IPS-18c (cell line): Measurements from ENCODE around the gene RNF11.

Experiments
- H3K4me3 ChIP-seq: 2 replicates; pipeline ENCODE4 v1.7.0; 2013; ENCODE audit warnings: low read depth, mild to moderate bottlenecking, low read length, moderate library complexity; ENCODE audit not compliant: insufficient read depth
- H3K9me3 ChIP-seq: one replicate; pipeline ENCODE4 v1.6.1; 2013; ENCODE audit warnings: mild to moderate bottlenecking, low read length, moderate library complexity; ENCODE audit not compliant: control insufficient read depth, insufficient read depth

Gene RNF11

DNA sequence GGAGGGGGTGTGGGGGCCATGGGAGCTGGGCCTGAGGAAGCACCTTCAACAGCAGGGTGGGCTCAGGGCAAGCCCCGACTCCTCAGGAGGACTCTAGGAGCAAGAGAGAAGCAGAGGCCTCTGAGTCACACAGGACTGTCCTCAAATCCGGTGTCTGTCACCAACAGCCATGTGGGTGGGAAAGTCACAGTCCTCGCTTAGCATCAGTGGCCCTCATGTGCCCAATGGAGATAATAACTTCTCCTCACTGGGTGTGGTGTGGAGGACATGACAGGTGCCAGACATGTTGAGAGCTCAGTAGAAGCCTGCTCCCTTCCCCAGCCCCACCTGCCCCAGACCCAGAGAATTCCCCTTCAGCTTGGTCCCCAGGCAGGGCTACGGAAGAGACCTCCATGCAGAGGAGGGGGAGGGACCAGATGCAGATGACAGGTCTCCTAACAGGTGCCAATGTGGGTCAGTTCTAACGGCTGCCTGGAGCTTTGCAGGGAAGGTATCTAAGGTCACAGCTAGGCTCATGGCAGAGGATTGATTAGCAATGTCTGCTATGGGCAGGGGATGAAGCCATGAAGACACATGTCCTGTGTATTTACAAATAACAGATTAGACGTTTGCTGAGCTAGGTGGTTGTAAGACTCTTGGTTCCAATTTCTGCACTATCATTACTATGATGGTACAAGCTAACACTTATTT, 64.1 kb downstream of the RNF11 start:
- no peak overlapping the region for H3K4me3 ChIP-seq
- H3K9me3 ChIP-seq, result peaks cover 2% of the 10 kb centered on the region

DNA sequence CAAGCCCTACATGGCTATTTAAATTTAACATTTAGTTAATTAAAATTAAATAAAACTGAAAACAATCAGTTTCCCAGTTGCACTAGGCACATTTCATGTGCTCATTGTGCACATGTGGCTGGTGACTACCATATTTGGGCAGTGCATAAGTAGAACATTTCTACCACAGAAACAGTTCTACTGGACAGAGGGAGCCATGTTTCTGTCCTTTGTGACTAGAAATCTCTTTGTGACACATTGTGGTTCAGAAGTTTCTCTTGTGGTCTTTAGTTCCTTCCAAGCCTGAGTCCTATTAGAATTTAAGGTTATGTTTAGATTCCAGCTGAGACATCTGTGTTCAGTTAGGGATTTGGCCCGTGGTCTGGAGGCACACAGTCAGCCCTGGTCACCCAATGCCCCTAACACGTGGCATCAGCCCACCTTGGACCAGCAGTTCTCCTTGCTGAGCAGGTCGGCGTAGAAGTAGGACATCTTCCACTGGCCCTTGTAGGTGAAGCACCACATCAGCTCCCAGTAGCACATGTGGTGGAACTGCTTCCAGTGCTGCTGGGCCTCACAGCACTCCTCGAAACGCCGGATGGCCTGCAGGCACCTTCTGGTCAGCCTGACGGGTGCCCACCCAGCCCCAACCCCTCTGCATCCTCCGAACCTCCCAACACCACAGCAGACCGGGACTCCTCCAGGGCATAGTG, 65.2 kb downstream of the RNF11 start:
- no peak overlapping the region for H3K4me3 ChIP-seq
- H3K9me3 ChIP-seq, result peaks cover 2% of the 10 kb centered on the region

DNA sequence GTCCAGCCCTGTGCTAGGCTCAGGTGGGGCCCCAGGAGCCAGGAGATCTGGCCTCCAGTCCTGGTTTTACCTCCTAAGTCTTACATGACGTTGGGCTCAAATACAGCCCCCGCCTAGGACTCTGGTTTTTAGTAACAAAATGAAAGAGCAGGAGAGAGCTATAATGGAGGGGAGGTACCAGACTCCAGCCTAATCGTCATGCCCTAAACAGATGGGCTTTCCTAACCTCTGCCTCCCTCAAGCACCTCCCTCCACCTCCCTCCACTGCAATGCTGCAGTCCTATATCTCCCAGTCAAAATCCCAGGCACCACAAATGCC, 65.7 kb downstream of the RNF11 start:
- H3K9me3 ChIP-seq, result peaks cover 2% of the 10 kb centered on the region
- no peak overlapping the region for H3K4me3 ChIP-seq

DNA sequence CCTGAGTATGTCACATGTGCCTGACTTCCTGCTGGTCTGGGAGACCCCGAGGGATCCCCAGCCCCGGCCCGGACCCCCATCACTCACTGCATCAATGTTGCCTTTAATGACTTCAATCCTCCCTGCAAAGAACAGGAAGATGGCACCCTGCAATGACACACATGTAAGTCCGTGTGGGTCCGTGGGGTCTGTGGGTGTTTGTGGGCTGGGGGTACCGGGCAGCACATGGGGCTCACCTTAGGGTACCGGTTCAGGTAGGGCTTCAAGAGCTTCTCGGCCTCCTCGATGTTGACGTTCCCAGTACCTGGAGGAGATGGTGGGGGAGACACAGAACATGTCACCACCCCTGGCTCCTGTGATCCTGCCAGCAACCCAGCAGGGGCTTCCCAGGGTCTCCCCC, 66.2 kb downstream of the RNF11 start:
- no peak overlapping the region for H3K4me3 ChIP-seq

DNA sequence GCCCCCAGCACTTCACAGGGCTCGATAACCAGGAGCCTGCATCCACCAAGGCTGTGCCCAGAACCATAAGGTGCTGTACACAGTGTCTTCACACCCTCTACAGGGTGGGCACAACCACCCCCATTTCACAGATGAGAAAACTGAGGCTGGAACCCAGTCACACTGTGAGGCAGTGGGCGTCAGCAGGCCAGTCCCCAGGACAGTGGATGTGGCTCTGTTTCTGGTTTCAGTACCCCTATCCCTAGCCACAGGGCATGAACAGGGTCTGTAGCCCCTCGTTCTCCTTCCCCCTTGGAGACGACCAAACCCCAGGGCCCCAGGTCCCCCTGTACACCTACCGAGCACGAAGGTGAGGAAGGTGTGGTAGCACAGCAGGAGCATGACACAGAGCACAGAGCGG, 66.7 kb downstream of the RNF11 start:
- Histone ChIP-seq H3K9me3 (peaks cover 2% of the 10 kb centered on the region), H3K4me3 (no peak overlapping the region)

More for the DNA sequence above, 66.2 kb downstream of the RNF11 start:
- peaks cover 2% of the 10 kb centered on the region for H3K9me3 ChIP-seq

DNA sequence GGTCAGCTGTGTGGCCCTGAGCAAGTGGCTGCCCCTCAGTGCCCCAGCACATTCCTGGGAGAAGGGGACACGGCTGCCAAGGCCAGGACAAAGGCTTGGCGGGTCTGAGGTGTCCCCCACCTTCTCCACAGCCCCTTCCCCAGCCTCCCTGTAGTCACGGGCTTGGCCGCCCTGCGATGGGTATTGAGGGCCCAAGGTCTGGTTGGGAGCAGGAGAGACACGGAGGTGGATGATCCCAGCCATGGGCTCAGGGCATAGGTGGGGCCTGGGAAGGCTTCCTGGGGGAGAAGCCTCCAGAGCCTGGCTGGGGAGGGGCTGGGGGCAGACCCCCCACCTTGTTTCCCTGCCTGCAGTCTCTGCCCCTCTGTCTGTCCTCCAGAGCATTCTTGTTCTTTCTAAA, 67.2 kb downstream of the RNF11 start:
- Histone ChIP-seq H3K4me3 (no peak overlapping the region), H3K9me3 (peaks cover 2% of the 10 kb centered on the region)

DNA sequence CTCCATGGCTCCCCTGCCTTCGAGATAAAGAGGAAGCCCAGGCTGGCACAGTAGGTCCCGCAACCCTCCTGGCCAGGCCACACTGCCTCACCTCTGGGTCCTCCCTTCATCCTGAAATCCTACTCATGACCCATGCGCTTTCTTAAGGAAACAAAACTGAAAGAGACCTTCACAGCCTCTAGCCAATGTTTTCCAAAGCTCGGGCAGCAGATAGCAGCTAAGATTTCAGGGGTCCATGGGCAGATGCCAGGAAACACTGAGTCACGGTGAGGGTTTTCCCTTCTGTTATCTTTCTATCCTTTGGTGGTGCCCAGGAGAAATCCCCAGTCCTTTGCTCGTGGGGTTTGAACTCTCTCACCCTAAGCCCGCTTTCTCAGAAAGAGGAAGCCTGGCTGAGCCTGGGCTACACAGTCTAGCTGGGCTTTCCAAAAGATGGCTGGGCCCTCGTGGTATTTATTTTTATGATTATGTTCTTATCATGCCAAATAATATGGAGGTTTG, 67.7 kb downstream of the RNF11 start:
- Histone ChIP-seq H3K4me3 (no peak overlapping the region), H3K9me3 (peaks cover 2% of the 10 kb centered on the region)

DNA sequence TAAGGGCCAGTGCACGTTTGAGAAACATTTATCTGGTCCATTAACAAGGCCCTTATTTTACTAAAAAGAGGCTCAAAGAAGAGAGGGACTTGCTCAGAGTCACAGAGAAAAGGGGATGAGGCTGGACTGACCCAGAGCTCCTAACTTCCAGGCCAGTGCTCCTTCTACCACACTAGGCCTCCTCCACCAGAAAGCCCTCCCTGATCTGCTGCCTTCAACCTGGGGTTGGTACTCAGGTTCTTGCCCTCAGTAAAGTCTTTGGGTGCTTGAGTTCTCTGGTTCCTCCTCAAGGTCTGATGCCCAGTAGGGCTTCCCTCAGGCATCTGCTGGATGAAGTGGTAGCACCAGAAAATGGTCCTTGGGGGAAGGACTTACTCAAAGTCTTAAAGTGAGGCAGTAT, 68.3 kb downstream of the RNF11 start:
- H3K4me3 ChIP-seq, result no peak overlapping the region
- H3K9me3 ChIP-seq, result peaks cover 2% of the 10 kb centered on the region

DNA sequence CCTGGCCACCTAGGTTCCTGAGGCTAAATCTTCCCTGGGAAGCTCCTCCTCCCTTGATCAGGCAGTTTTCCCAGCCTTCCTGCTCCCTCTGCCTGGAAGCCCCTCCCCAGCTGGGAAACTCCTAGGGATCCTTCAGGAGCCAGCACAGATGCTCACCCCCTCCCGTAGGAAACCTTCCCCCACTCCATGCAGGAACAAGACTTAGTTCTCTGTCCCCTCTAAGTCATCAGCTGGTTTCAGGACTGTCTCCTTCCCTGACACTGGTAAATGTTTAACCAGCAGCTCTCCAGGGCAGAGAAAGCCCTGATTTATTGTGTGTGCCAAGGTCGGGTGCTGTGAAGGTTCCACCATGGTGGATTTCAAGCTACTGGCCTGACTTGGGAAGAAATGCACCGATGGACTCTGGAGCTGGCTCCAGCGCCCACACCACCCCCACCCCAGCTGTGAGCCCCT, 69.3 kb downstream of the RNF11 start:
- H3K9me3 ChIP-seq, result no peaks in the 10 kb centered on the region

DNA sequence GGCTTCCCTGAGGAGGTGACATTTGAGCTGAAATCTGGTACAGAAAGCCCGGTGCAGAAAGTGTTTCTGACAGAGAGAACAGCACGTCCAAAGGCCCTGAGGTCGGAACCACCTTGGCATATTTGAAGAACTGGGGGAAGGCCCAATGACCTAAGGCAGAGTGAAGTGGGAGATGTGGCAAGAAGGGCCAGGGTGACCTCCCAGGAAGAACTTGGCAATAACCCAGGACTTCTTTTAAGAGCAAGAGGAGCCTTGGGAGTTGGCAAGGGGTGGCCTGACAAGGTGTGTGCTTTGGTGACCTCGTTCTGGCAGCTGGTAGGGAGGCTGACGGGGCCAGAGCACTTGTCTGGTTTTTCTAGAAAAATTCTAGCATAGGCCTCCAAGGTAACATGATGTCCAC, 70.9 kb downstream of the RNF11 start:
- Histone ChIP-seq H3K4me3 (no peak overlapping the region), H3K9me3 (no peaks in the 10 kb centered on the region)

More for the DNA sequence above, 69.3 kb downstream of the RNF11 start:
- no peak overlapping the region for H3K4me3 ChIP-seq

DNA sequence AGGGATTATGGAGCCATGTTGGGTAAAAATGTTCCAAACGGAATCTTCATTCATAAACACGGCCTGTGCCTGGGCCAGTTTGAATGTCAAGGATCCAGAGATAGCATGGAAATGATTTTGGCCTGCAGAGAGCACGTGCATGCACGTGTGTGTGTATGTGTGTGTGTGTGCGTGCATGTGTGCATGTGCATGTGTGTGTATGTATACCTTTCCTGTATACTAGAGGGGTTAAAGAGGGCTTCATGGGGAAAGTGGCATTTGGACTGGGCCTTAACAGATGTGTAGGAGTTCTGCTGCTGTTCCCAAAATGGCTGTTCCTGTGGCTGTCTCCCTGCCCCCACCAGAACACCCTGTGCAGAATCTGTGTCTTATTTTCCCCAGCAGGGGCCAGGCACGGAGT, 72.6 kb downstream of the RNF11 start:
- no peaks in the 10 kb centered on the region for H3K9me3 ChIP-seq

DNA sequence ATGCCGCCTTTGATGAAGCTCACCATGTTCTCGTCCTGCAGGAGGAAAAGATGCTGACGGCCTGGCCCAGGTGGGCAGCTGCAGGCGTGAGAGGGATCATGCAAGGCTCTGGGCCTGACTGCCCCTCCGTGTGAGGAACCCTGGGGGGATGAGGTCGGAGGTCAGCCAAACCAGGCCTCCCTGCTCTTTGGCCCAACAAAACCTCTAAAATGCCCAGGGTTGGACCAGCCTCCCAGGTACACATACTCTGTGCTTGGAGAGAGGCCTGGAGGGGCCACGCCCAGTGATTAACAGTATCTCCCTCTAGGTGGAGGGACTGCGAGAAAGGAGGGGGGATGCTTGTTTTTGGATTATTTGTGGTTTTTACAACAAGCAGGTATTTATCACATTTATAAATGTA, 73.2 kb downstream of the RNF11 start:
- no peaks in the 10 kb centered on the region for H3K9me3 ChIP-seq

More for the DNA sequence above, 72.6 kb downstream of the RNF11 start:
- H3K4me3 ChIP-seq, result no peak overlapping the region

DNA sequence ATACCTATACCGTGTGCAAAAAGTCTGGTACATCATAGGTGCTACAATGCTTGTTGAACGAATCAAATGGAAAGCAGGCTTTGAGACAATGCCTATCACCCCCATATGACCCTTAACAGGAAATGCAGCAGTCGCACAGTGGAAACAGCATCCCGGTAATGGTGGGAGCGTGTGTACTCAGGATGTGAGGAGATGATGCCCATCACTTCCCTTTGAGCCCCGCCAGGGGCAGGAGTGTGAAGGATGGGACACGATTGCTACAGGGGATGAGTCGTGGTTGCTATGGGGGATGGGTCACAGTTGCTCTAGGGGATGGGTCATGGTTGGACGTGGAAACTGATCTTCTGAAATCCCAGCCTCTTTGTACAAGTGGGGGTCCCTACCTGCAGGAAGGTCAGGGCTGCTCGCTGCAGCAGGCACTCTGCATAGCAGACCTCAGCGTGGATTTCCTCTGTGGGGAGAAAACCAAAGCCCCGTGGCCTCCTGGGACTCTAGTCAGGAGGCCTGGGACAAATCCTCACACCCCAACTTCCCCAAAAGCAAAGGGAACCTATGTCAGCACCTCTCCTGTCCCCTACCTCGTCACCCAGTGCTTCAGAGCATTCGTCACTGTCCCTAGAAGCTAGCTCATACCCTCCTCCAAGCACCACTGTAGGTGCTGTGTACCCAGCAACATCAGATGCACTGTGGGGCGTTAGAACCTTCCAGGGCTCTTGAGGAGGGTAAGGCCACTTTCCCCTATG, 75.0 kb downstream of the RNF11 start:
- Histone ChIP-seq H3K4me3 (no peak overlapping the region), H3K9me3 (no peaks in the 10 kb centered on the region)

More for the DNA sequence above, 73.2 kb downstream of the RNF11 start:
- no peak overlapping the region for H3K4me3 ChIP-seq

DNA sequence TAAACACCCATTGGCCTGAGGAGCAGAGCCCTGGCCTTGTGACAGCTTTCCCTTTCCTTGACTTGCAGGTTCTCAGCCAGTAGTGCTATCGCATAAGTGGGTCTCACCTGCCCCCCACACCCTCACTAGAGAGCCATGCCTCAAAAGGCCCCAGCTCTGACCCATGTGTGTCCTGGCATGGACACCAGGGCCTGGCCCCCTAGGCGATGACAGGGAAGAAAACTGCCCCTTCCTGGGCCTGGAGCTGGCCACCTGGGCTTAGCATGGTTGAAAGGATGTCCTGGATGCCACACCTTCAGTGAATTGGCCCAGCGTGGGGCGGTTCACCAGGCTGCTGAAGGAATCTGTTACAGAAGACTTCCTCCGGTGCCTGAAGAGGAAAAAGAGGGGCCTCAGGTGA, 75.8 kb downstream of the RNF11 start:
- Histone ChIP-seq H3K9me3 (no peaks in the 10 kb centered on the region), H3K4me3 (no peak overlapping the region)

DNA sequence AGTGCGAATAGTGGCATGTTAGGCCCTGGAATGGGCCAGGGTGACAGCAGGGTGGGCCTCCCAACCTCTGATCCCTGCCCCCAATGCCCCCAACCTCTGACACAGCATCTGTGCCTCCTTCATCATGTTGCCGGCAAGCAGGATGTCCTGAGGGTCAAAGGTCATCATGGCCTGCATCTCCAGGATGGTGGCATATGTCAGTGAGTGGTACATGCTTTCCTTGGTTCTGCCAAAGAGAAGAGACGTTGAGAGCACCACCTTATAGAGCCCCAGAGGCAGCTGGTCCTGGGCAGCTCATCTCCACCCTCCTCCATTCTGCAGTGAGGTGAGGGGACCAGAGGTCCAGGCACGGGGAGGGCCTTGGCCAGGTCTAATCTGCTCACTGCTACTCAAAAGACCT, 76.6 kb downstream of the RNF11 start:
- no peak overlapping the region for H3K4me3 ChIP-seq
- H3K9me3 ChIP-seq, result no peaks in the 10 kb centered on the region

DNA sequence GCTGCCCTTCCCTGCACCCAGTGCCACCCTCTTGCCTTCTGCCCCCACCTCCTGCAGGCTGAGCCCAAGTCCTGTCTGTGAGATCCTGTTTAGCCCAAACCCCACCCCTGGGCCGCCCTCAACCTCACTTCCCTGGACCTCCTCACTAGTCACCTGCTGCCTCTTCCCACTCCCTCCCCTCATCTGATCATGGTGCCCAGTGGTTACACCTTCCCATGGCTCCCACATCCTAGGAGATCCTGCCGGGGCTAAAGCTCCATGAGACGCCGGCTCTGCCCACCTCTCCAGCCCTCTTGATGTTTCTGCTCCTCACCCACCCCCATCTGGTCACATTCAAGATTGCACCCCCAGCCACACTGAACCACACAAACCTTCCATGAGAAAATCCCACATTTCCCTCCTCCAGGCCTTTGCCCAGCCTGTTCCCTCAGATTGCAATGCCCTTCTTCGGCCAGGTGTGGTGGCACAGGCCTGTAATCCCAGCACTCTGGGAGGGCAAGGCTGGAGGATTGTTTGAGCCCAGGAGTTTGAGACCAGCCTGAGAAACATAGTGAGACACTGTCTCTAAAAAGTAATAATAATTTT, 77.3 kb downstream of the RNF11 start:
- Histone ChIP-seq H3K9me3 (no peaks in the 10 kb centered on the region), H3K4me3 (no peak overlapping the region)

DNA sequence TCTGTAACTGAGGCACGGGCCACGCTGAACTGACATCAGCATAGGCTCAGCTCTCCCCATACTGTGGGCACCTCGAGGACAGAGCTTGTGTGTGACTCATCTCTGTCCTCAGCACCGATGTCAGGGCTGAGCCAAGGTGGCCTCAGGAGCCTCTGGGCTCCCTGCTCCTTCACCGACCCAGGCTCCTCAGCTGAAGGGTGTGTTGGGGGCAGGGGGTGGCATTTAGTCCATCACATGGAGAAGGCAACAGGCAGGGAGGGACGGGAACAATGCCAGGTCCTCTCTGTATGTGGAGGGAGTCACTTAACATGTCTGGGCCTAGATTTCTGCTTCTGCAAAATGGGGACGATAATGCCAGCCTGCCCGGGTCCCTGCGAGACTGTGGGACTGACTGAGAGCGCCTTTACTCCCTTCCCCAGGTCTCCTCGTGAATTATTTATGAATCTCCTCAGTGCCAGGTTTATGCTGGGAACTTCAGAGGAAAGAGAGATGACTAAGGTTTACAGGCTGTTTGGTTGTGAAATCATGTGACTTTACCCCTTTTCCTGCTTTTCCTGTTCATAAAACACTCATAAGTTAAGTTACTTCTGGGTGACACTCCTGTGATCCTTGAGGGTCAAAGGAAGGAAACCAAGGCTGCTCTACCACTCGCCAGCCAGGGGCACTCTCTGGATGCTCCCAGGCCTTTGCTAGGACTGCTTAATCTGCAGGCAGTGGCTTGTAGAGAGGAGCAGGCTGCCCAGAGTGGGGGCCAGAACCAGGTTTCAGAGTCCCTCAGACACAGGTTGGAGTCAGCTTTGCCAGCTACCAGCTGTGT, 78.1 kb downstream of the RNF11 start:
- Histone ChIP-seq H3K4me3 (no peak overlapping the region; the same call in 1 of the 2 replicates), H3K9me3 (no peaks in the 10 kb centered on the region)
